ENCODE results near the gene FAM107B. TPM values are rescaled to one million over a fixed set of nuclear protein-coding genes. Genes with fewer than 3 reads are reported as not detected.
A peak's percentile ranks its signal among the peaks of the same experiment; 100 is the strongest.

FAM107B gene
- total and polyA plus RNA-seq, 12 donors, result 2.6 to 18.5 (median 6.2) TPM

DNA sequence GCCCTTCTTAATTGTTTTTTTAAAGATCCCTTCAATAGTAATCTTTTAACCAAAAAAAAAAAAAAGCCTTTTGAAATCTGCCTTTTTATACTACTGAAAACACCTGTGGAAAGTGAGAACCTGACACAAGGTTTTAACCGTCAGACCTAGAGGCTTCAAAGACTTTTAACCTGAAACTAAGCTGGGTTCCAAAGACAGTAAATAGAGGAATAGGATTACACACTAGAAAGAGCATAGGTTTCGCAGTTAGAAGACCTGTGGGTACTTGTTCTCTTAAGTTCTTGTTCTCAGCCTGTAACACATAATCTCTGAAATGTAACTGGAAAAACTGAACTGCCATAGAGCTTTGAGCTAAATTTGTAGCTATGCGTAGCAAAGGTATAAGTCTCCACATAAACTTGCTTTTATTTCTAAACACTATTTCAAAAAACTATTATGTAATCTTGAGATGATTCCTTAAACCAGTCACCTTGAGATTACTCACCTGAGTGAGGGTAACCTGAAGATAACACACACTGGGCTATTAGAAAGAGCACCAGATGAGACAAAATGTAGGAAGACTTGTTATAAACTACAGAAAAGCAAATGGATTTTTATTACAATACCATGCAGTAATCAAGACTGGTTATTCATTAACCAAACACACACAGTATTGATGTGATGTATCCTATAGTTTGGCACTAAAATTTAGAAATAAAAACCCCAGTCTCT is 247.4 kb downstream of the FAM107B start:
- H3K27ac ChIP-seq, result no peak overlapping the region
- ATAC-seq, result no peak
- TF ChIP-seq, protein P1, sequence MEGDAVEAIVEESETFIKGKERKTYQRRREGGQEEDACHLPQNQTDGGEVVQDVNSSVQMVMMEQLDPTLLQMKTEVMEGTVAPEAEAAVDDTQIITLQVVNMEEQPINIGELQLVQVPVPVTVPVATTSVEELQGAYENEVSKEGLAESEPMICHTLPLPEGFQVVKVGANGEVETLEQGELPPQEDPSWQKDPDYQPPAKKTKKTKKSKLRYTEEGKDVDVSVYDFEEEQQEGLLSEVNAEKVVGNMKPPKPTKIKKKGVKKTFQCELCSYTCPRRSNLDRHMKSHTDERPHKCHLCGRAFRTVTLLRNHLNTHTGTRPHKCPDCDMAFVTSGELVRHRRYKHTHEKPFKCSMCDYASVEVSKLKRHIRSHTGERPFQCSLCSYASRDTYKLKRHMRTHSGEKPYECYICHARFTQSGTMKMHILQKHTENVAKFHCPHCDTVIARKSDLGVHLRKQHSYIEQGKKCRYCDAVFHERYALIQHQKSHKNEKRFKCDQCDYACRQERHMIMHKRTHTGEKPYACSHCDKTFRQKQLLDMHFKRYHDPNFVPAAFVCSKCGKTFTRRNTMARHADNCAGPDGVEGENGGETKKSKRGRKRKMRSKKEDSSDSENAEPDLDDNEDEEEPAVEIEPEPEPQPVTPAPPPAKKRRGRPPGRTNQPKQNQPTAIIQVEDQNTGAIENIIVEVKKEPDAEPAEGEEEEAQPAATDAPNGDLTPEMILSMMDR (IDR thresholded peaks at IDR 0.05), result no peak
- no peak for DNase-seq
- no peaks in the 10 kb centered on the region for H3K27me3 ChIP-seq
- H3K36me3 ChIP-seq, result peaks cover 0 to 48% (median 4%) of the 10 kb centered on the region in 9 donors
- no peaks in the 10 kb centered on the region for H3K4me1 ChIP-seq
- intact Hi-C loops (cut with DNase I), result no loop called here
- no peak overlapping the region for H3K4me3 ChIP-seq
- no peaks in the 10 kb centered on the region for H3K9me3 ChIP-seq
- 97 to 99% methylated on average over 3 of the region's 3 CpGs for WGBS, 2 donors

DNA sequence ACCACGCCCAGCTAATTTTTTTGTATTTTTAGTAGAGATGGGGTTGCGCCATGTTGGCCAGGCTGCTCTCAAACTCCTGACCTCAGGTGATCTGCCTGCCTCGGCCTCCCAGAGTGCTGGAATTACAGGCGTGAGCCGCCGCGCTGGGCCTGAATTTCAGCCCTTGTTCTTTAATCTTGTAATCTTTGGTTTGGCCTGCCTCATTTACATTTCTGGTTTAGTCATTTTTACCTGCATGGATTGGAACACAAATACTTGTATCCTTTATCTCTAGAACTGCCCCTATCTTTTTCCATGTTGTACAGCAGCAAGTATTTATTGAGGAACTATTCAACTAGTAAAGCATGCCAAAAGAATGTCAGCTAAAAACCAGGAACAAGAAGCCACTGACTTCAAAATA is 248.4 kb downstream of the FAM107B start:
- TF ChIP-seq, protein P1 (IDR thresholded peaks at IDR 0.05), result no peak
- intact Hi-C loops (cut with DNase I), result no loop called here
- Histone ChIP-seq H3K4me3 (no peak overlapping the region), H3K36me3 (peaks cover 0 to 56% (median 11%) of the 10 kb centered on the region in 9 donors), H3K9me3 (no peaks in the 10 kb centered on the region), H3K27me3 (no peaks in the 10 kb centered on the region), H3K27ac (no peak overlapping the region), H3K4me1 (no peaks in the 10 kb centered on the region)
- no peak for ATAC-seq
- WGBS, 2 donors, result 91 to 98% methylated on average over 7 of the region's 7 CpGs
- DNase-seq, result no peak

DNA sequence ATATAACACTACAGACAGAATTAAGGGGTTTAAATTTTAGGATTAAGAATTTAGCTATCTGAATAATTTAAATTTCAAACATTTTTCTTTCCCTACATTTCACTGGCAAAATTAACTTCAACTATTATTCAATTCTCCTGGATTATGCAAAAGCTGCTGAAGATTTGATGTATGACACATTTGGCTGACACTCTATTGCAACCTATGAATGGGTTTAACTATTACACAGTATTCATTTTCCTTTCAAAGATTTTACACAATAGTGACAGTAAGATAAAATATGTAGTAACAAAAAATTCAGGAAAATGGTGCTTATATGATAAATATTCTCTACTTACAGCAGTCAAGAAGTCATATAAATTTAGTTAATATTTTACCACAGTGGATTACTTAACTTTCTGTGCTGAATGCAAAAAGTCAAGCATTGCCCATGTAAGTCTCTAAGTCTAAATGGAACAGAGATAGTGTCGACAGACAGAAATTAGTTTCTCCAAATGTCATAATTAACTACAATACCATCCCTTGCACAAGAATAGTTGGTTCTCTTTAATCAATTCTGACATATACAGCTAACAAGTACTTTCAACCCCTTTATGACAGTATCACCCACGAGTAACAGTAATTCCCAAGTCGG is 249.9 kb downstream of the FAM107B start:
- Histone ChIP-seq H3K27ac (no peak overlapping the region), H3K4me3 (no peak overlapping the region), H3K9me3 (no peaks in the 10 kb centered on the region), H3K27me3 (no peaks in the 10 kb centered on the region), H3K4me1 (no peaks in the 10 kb centered on the region), H3K36me3 (peaks cover 0 to 61% (median 10%) of the 10 kb centered on the region in 9 donors)
- WGBS, 2 donors, result 98% methylated on average over 3 of the region's 3 CpGs
- ATAC-seq (no peak), DNase-seq (no peak)
- TF ChIP-seq, protein P1 (IDR thresholded peaks at IDR 0.05), result no peak
- intact Hi-C loops (cut with DNase I), result no loop called here

DNA sequence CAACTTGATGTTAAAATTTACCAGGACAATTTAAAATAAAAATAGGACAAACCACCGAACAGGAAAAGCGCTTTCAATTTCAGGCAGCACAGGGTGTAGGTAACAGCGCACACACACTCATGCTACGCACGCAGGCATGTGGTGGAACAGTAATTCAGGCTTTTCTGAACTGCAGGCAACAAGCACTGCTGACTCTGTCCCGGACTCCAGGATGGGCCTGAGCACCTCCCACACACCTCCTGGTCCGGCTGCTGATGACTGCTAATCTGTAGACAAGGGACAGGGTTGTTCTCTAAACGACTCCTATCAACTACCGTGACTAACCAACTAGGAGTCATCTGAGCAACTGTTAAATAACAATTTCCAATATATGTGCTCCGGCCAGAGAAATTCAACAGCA is 251.4 kb downstream of the FAM107B start:
- Histone ChIP-seq H3K9me3 (no peaks in the 10 kb centered on the region), H3K4me1 (no peaks in the 10 kb centered on the region), H3K4me3 (no peak overlapping the region), H3K36me3 (peaks cover 0 to 62% (median 8%) of the 10 kb centered on the region in 9 donors), H3K27me3 (no peaks in the 10 kb centered on the region), H3K27ac (no peak overlapping the region)
- no peak for DNase-seq
- peak in 1 of 8 donors; percentile 26 for ATAC-seq
- 86 to 89% methylated on average over 10 of the region's 10 CpGs for WGBS, 2 donors
- intact Hi-C loops (cut with DNase I), result no loop called here
- TF ChIP-seq, protein P1 (IDR thresholded peaks at IDR 0.05), result no peak
